AG20443 (cell line): Measurements from ENCODE around the gene FPGS.
"Not testable (repeated sequence)": the region's sequence is repeated elsewhere in the genome, so short reads cannot be mapped to it uniquely, and the experiment has no call there.

ENCODE experiments used
- DNase-seq: peaks from one replicate; pipeline ENCODE4 v3.0.0; 2012; ENCODE audit warnings: low spot score, mixed read lengths

The FPGS gene, protein sequence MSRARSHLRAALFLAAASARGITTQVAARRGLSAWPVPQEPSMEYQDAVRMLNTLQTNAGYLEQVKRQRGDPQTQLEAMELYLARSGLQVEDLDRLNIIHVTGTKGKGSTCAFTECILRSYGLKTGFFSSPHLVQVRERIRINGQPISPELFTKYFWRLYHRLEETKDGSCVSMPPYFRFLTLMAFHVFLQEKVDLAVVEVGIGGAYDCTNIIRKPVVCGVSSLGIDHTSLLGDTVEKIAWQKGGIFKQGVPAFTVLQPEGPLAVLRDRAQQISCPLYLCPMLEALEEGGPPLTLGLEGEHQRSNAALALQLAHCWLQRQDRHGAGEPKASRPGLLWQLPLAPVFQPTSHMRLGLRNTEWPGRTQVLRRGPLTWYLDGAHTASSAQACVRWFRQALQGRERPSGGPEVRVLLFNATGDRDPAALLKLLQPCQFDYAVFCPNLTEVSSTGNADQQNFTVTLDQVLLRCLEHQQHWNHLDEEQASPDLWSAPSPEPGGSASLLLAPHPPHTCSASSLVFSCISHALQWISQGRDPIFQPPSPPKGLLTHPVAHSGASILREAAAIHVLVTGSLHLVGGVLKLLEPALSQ

DNA sequence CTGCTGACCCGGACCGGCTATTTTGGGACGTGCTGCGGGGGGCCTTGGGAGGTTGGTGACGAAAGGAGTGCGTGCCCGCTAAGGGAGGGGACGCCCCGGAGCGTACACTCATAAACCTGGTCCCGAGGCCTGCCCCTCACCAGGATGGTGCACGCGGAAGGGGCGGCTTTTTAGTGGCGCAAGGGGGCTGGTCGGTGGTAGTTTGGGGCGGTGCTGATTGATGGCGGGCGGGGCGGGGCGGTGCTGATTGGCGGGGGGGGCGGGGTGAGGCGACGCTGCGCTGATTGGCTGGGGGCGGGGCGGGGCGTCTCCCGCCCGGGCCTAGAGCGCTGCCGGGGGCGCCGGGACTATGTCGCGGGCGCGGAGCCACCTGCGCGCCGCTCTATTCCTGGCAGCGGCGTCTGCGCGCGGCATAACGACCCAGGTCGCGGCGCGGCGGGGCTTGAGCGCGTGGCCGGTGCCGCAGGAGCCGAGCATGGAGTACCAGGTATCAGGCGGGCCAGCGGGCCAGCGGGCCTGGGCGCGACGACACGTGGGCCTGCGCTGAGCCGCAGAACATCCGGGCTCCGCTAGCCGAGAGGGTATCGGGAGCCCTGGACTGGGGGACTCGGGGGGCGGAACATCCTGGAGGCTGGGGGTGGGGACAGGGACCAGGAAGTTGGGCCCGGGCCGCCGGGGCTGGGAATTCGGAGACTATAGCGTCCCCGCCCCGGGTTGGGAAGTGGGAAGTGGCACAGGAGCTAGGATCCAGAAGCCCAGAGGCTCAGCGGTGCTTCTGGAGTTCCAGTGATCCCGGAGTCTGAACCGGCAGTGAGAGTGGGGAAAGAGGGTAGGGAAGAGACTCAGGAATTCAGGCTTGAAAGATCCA is at the start of gene FPGS:
Gene FPGS (plus strand): TSS at position 307 of the 868 bp plus-strand sequence. CDS start 43 bp downstream, at position 350.
- DNase-seq, result peak; percentile 96

DNA sequence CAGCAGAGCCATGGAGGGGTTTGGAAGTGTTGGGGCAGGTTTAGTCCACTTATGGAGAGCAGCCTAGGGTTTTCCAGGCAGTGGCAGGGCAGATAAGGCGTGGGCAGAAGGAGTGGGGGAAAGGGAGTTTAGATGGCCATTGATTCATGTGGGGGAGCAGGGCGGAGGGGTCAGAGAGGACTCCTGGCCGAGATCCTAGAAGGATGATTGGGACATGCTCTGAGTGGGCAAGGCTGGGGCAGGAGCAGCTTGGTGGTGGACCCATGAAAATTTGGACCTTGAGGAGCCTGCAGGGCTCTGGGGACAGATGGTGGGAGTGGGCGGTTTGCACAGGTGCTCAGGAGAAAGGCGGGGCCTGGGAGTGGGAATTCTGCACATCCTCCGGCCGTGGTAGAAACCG is 49.5 kb upstream of the FPGS start:
- DNase-seq, result no peak

GRCh38 chr9:127753622-127754021 is 49.1 kb upstream of the FPGS start:
- no peak for DNase-seq

DNA sequence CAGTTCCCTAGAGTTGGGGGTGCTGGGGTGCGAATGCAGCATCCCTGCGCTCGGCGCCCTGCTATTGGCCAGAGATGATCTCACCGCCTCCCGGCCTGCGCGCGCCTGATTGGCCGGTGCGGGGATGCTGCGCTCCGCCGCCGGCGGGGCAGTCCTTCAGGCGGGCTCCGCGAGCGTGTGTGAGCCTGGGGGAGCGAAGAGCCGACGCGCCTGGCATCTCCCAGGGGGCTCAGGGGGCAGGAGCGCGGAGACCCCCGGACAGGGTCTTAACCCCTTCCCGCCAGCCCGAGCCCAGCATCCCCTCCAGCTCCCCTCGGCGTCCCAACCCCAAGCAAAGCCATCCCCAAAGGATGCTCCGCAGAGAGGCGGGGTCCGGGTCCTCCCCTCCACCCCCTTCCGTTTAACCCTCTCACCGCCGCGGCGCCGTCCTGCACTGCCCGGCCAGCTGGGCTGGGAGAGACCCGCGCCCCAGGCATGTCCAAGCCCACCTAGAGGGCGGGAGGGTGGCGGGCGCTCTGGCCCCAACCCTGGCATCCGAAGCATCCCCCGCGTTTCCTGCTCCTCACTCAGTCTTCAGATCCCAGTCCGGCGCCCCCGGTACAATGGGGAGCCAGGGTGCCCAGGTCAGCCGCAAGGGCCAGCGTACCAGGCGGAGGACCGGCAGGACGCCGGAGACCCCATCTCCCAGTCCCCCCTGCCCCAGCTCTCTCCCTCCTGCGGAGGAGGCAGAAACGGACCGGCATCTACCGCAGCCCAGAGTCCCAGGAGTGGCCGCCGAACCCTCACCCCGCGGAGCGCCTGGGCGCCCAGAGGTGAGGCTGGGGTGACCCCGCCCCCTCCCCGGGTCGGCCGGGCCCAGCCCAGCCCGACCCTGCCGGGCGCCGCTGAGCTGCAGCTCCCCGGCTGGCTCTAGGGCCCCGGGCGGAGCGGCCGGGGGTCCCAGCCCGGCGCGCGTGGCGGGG is 48.3 kb upstream of the FPGS start:
- peak; percentile 80 for DNase-seq

DNA sequence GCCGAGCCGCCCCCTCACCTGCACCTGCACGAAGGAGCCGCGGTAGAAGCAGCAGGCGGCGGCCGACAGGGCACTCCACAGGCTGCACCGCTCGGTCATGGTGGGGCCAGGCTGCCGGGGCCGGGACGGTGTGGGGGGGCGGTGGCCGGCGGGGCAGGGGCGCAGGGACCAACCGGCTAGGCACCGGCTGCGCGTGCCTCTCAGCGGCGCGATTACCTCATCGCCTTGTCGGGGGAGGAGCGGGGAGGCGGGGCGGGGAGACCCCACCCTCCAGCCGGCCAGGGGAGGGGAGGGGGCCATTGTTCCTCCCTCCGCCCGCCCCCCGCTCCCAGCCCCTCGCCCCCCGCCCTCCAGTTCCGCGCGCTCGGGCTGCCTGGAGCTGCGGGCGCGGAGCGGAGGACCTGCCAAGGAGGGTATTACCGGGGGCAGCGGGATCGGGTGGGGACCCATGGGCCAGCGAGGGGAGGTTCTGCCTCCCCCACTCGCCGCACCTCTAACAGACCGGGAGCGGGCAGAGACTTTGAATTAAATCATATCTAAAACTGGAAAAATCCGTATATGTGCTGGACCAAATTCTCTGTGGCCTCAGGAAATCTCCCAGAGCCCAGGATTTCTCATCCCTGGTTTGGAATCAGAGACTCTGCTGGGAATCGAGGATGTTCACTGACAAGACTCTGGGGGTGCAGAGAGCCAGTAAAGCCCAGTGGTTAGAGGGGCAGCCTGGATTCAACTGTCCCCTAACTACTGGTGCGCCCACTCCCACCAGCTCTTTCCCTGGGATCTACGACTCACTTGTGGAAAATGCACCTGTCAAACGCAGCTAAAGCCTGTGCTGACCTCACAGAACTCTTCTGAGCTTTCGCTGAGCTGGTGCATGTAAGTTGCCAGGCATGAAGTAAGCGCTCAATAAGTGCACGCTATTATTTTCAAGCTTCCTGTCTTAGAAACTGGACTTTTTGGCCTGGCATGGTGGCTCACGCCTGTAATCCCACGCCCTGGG is 47.3 kb upstream of the FPGS start:
- DNase-seq, result no peak

DNA sequence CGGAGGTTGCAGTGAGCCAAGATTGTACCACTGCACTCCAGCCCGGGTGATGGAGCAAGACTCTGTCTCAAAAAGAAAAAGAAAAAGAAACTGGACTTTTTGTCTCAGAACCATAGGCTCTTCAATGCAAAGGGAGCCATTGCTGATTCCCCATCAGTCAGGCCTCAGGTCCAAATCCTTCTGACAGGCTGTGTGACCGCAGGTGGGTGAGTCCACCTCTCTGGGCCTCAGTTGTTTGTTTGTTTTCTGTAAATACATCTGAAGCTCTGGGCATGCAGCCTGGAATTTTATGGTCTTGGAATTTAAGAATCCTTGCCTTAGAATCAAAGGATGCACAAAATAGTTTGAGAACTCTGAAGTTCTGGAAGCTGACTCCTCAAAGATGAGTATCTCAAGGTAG is 46.4 kb upstream of the FPGS start:
- no peak for DNase-seq

- not testable (repeated sequence) for DNase-seq
Observed at GRCh38 chr9:127756776-127757175, 45.9 kb upstream of the FPGS start.

- no peak for DNase-seq
Observed at GRCh38 chr9:127758843-127759242, 43.8 kb upstream of the FPGS start.

DNA sequence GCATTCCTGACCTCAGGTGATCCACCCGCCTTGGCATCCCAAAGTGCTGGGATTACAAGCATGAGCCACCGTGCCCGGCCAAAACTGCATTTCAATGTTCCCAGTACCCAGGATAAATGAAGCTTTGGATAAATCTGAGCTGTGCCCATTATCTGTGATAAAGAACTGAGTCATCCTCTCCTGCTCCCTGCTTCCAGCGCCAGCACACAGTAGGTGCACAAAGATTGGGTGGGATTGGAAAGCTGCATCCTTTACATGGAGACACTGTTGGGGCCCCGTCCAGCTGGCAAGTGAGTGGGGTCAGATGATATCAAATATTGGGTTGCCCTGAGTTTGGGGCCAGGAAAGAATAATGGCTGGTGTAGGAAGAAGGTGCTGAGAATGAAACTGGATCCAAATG is 41.6 kb upstream of the FPGS start:
- no peak for DNase-seq

DNA sequence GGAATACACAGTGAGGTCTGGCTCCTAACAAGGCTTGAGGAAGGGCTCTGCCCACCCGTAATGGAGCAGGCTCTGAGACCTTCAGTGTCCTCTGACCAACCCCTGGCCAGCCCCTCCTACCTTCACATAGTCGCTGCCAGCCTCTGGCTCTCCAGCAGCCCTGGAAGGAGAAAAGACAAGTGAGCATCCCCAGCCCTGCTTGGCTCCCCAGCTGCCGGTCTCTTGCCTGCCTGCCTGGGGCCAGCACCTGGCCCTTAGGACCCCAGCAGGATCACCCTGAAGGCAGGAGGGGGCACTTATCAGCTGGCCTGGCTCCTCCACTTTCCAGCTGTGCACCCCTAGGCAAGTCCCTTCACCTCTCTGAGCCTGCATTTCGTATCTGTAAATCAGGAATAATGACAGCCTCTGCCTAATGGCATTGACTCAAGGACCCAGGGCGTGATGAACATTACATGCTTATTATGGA is 41.2 kb upstream of the FPGS start:
- no peak for DNase-seq

- DNase-seq, result no peak
Observed at GRCh38 chr9:127762111-127762676, 40.5 kb upstream of the FPGS start.

DNA sequence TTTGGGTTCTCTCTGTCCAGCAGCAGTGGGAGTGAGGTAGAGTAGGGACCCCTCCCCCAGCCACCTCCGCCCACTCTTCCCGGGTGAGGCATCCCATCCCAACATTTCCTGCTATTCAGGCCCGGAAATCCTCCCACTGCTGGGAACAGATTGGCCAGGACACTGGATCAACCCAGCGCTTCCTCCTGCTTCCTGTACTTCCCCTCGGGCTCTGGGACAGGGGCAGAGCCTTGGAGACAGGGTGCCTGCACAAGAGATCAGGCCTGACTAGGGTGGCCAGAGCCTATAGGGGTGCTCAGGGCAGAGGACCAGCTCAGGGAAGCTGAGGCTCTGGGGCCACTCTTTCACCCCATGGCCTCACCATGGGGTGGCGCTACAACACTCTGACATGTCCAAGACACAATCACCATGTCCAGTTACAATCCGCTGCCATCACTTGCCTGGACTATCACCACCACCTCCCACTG is 38.7 kb upstream of the FPGS start:
- no peak for DNase-seq

- DNase-seq, result no peak
Observed at GRCh38 chr9:127765418-127765817, 37.3 kb upstream of the FPGS start.

- DNase-seq, result no peak
Observed at GRCh38 chr9:127767410-127767809, 35.3 kb upstream of the FPGS start.

GRCh38 chr9:127767909-127768331 is 34.8 kb upstream of the FPGS start:
- no peak for DNase-seq

DNA sequence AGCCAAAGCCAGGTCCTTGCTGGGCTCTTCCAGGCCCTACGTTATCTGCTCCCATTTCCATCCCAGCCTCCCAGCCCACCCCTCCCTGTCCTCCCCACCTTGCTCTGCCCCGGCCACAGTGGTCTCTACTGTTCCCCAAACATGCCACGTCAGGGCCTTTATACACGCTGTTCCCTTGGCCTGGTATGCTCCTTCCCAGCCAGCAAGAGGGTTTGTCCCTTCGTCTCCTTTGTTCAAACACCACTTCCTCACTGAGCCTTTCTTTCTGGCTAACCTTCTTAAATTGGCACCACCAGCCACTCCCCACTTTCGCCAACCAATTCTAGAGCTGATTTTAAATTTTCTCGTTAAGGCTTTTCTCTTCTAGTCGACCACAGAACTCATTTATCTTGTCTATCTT is 34.0 kb upstream of the FPGS start:
- no peak for DNase-seq

DNA sequence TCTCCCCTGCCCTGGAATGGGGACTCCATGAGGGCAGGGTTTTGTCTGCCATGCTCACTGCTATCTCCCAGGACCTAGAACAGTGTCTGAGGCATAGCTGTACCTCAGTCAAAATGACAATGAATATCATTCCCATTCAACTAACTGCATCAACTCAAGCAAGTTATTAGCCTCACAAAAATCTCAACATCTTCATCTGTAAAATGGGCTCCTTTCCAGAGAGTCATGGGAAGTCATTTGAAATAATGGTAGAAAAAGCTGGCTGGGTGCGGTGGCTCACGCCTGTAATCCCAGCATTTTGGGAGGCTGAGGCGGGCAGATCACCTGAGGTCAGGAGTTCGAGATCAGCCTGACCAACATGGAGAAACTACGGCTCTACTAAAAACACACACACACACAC is 33.6 kb upstream of the FPGS start:
- no peak for DNase-seq

- no peak for DNase-seq
Observed at GRCh38 chr9:127769929-127770582, 32.6 kb upstream of the FPGS start.

- no peak for DNase-seq
Observed at GRCh38 chr9:127770583-127770904, 32.1 kb upstream of the FPGS start.
